Measurements from ENCODE around the gene EXOC3L2. TPM values are rescaled to one million over a fixed set of nuclear protein-coding genes. Genes with fewer than 3 reads are reported as not detected.

EXOC3L2 gene
- total RNA-seq, 2 experiments from 2014 or later = not detected

- Mint-ChIP-seq H3K4me1 (ENCODE audit: low read depth) (peaks cover 41% of the 10 kb centered on the region), H3K27me3 (no peaks in the 10 kb centered on the region), H3K4me3 (peak overlapping the region; percentile 90), H3K9me3 (no peaks in the 10 kb centered on the region), H3K36me3 (ENCODE audit: low read depth) (no peaks in the 10 kb centered on the region), H3K27ac (peak overlapping the region; percentile 72)
- CTCF ChIA-PET = no interaction called here
- DNase-seq (peak in 4 of 14 experiments; percentile 11 to 42 (median 18)), ATAC-seq (ENCODE audit: poor library complexity) (peak; percentile 13)
- POLR2A ChIA-PET = no interaction called here
- Histone ChIP-seq H3K4me3 (ENCODE audit: low read length) (peak overlapping the region; percentile 83), H3K27me3 (ENCODE audit: control insufficient read depth in 1 of 2, insufficient read depth in 2 of 2, low read length in 2 of 2) (no peaks in the 10 kb centered on the region), H3K9me3 (ENCODE audit: control insufficient read depth in 1 of 2, insufficient read depth in 1 of 2, low read length in 2 of 2) (no peaks in the 10 kb centered on the region), H3K4me1 (ENCODE audit: insufficient read depth, low read length) (peaks cover 56% of the 10 kb centered on the region), H3K27ac (ENCODE audit: low read depth in 1 of 2, low read length in 2 of 2) (no peak overlapping the region), H3K36me3 (ENCODE audit: insufficient read depth, low read length) (peaks cover 2% of the 10 kb centered on the region)
- no peak for TF ChIP-seq CTCF (IDR thresholded peaks at IDR 0.05)
- intact Hi-C loops (cut with DNase I, micrococcal nuclease) = loop anchor here in 1 of 2 experiments (5.0 to 10.0 kb wide), 5 partner anchors 74 to 466 kb away; partner anchors contain the start of genes BLOC1S3, POLR1G, PPP1R13L and PPP1R37
Observed at GRCh38 chr19:45251452-45252354, 6.5 kb upstream of the EXOC3L2 start.

- TF ChIP-seq CTCF (IDR thresholded peaks at IDR 0.05) = no peak
- Histone ChIP-seq H3K27ac (ENCODE audit: low read depth in 1 of 2, low read length in 2 of 2) (no peak within 1 kb of the TSS), H3K27me3 (ENCODE audit: control insufficient read depth in 1 of 2, insufficient read depth in 2 of 2, low read length in 2 of 2) (no peaks in the 10 kb centered on the region), H3K4me3 (ENCODE audit: low read length) (peak within 1 kb of the TSS; percentile 83), H3K9me3 (ENCODE audit: control insufficient read depth in 1 of 2, insufficient read depth in 1 of 2, low read length in 2 of 2) (no peaks in the 10 kb centered on the region), H3K4me1 (ENCODE audit: insufficient read depth, low read length) (peaks cover 56% of the 10 kb centered on the region), H3K36me3 (ENCODE audit: insufficient read depth, low read length) (peaks cover 2% of the 10 kb centered on the region)
- Mint-ChIP-seq H3K9me3 (no peaks in the 10 kb centered on the region), H3K36me3 (ENCODE audit: low read depth) (no peaks in the 10 kb centered on the region), H3K4me1 (ENCODE audit: low read depth) (peaks cover 35% of the 10 kb centered on the region), H3K27ac (peak within 1 kb of the TSS; percentile 72), H3K27me3 (no peaks in the 10 kb centered on the region), H3K4me3 (peak within 1 kb of the TSS; percentile 90)
- ChIA-PET POLR2A (no interaction called here), CTCF (no interaction called here)
- DNase-seq (peak; percentile 32 to 84 (median 52)), ATAC-seq (ENCODE audit: poor library complexity) (peak; percentile 71)
- intact Hi-C loops (cut with DNase I, micrococcal nuclease) = loop anchor here in 1 of 2 experiments (5.0 to 10.0 kb wide), 5 partner anchors 74 to 466 kb away; partner anchors contain the start of genes BLOC1S3, POLR1G, PPP1R13L and PPP1R37
Observed at GRCh38 chr19:45250832-45251451, 5.7 kb upstream of the EXOC3L2 start, which contains the start of gene MARK4. TSS of gene MARK4 (plus strand) at chr19:45251271. CDS start at chr19:45251589, 318 bp downstream.

- peaks cover 35% of the 10 kb centered on the region for H3K4me1 Mint-ChIP-seq (ENCODE audit: low read depth)
- H3K36me3 Mint-ChIP-seq (ENCODE audit: low read depth) = no peaks in the 10 kb centered on the region
- Histone ChIP-seq H3K27ac (ENCODE audit: low read depth in 1 of 2, low read length in 2 of 2) (no peak overlapping the region), H3K9me3 (ENCODE audit: control insufficient read depth in 1 of 2, insufficient read depth in 1 of 2, low read length in 2 of 2) (no peaks in the 10 kb centered on the region), H3K4me3 (ENCODE audit: low read length) (peak overlapping the region; percentile 55), H3K27me3 (ENCODE audit: control insufficient read depth in 1 of 2, insufficient read depth in 2 of 2, low read length in 2 of 2) (no peaks in the 10 kb centered on the region), H3K36me3 (ENCODE audit: insufficient read depth, low read length) (peaks cover 2% of the 10 kb centered on the region), H3K4me1 (ENCODE audit: insufficient read depth, low read length) (peaks cover 56% of the 10 kb centered on the region)
- DNase-seq (no peak), ATAC-seq (ENCODE audit: poor library complexity) (no peak)
- no peak for TF ChIP-seq CTCF (IDR thresholded peaks at IDR 0.05)
- POLR2A ChIA-PET = no interaction called here
- H3K27me3 Mint-ChIP-seq = no peaks in the 10 kb centered on the region
- CTCF ChIA-PET = no interaction called here
- H3K9me3 Mint-ChIP-seq = no peaks in the 10 kb centered on the region
- H3K27ac Mint-ChIP-seq = peak overlapping the region; percentile 63
- H3K4me3 Mint-ChIP-seq = peak overlapping the region; percentile 90
- intact Hi-C loops (cut with DNase I, micrococcal nuclease) = loop anchor here in 1 of 2 experiments (5.0 to 10.0 kb wide), 5 partner anchors 73 to 467 kb away; partner anchors contain the start of genes BLOC1S3, POLR1G, PPP1R13L and PPP1R37
Observed at GRCh38 chr19:45250216-45250831, 5.1 kb upstream of the EXOC3L2 start.

Measured in CD4-positive, alpha-beta T cell (primary cell).